HG03571 (cell line): ENCODE results near the gene PTPRN2.
"Not testable (repeated sequence)": the region's sequence is repeated elsewhere in the genome, so short reads cannot be mapped to it uniquely, and the experiment has no call there.

ENCODE experiments used
- ATAC-seq: cut with Tn5 transposase; IDR thresholded peaks from one replicate; pipeline ENCODE4 v1.9.1; 2021; ENCODE audit not compliant: unreplicated experiment

PTPRN2 gene

GRCh38 chr7:158406801-158407200 is 180.8 kb downstream of the PTPRN2 start:
- ATAC-seq = no peak

GRCh38 chr7:158406364-158406763 is 181.3 kb downstream of the PTPRN2 start:
- no peak for ATAC-seq

- not testable (repeated sequence) for ATAC-seq
These were observed 181.9 kb downstream of the PTPRN2 start for GRCh38 chr7:158405771-158406170.

GRCh38 chr7:158405324-158405723 is 182.3 kb downstream of the PTPRN2 start:
- no peak for ATAC-seq

- no peak for ATAC-seq
These were observed 183.4 kb downstream of the PTPRN2 start for GRCh38 chr7:158404031-158404761.

GRCh38 chr7:158403013-158403821 is 184.4 kb downstream of the PTPRN2 start:
- ATAC-seq = no peak

GRCh38 chr7:158402471-158402870 is 185.2 kb downstream of the PTPRN2 start:
- no peak for ATAC-seq

- no peak for ATAC-seq
These were observed 185.8 kb downstream of the PTPRN2 start for GRCh38 chr7:158401826-158402225.

- no peak for ATAC-seq
These were observed 186.3 kb downstream of the PTPRN2 start for GRCh38 chr7:158401295-158401694.

- no peak for ATAC-seq
These were observed 186.9 kb downstream of the PTPRN2 start for GRCh38 chr7:158400601-158401225.

GRCh38 chr7:158399762-158400161 is 187.9 kb downstream of the PTPRN2 start:
- no peak for ATAC-seq

- no peak for ATAC-seq
These were observed 188.9 kb downstream of the PTPRN2 start for GRCh38 chr7:158398750-158399149.

GRCh38 chr7:158397885-158398284 is 189.7 kb downstream of the PTPRN2 start:
- no peak for ATAC-seq

- ATAC-seq = no peak
These were observed 190.4 kb downstream of the PTPRN2 start for GRCh38 chr7:158396982-158397862.

- ATAC-seq = no peak
These were observed 191.2 kb downstream of the PTPRN2 start for GRCh38 chr7:158396301-158396905.

GRCh38 chr7:158395780-158396278 is 191.8 kb downstream of the PTPRN2 start:
- ATAC-seq = no peak

GRCh38 chr7:158395349-158395748 is 192.3 kb downstream of the PTPRN2 start:
- no peak for ATAC-seq

- no peak for ATAC-seq
These were observed 192.7 kb downstream of the PTPRN2 start for GRCh38 chr7:158394936-158395335.

- ATAC-seq = no peak
These were observed 193.5 kb downstream of the PTPRN2 start for GRCh38 chr7:158393926-158394625.

GRCh38 chr7:158392251-158392650 is 195.4 kb downstream of the PTPRN2 start:
- no peak for ATAC-seq
